Right lobe of liver (tissue), 6 donors: Measurements from ENCODE around the gene NTM. TPM values are rescaled to one million over a fixed set of nuclear protein-coding genes. Genes with fewer than 3 reads are reported as not detected.

Experiments
- ATAC-seq, 4 donors: fragments of 200-7000 bp; cut with Tn5 transposase; one replicate each; pipeline ENCODE4 v1.9.1; 2020; ENCODE audit warnings: mild to moderate bottlenecking in 4 of 4, moderate library complexity in 4 of 4
- DNase-seq, 3 donors: peaks; one replicate each; pipeline ENCODE4 v3.0.0-alpha.2; 2020
- H3K27ac ChIP-seq, 3 donors: fragments of 200-600 bp; one replicate each; pipeline ENCODE4 v1.8.0; 2022
- H3K27me3 ChIP-seq, 2 donors: fragments of 200-600 bp; one replicate each; pipeline ENCODE4 v1.8.0; 2022
- H3K36me3 ChIP-seq, 4 donors: fragments of 200-600 bp; sonication (generic) in 1 of 4; one replicate each; pipeline versions ENCODE4 v1.5.1 to v1.8.0; 2017 to 2022; ENCODE audit warnings: control low read depth in 1 of 4
- H3K4me1 ChIP-seq, 4 donors: fragments of 200-600 bp; sonication (generic) in 1 of 4; one replicate each; pipeline versions ENCODE4 v1.5.1 to v1.8.0; 2017 to 2022; ENCODE audit warnings: control low read depth in 1 of 4
- H3K4me3 ChIP-seq, 3 donors: fragments of 200-600 bp; one replicate each; pipeline ENCODE4 v1.8.0; 2022
- H3K9me3 ChIP-seq, 4 donors: fragments of 200-600 bp; sonication (generic) in 1 of 4; one replicate each; pipeline versions ENCODE4 v1.5.1 to v1.8.0; 2017 to 2022; ENCODE audit warnings: control low read depth in 1 of 4
- CTCF ChIP-seq, 4 donors: fragments of 200-600 bp in 3 of 4; fragments of 450-650 bp in 1 of 4; IDR thresholded peaks; one replicate each; pipeline versions ENCODE4 v1.5.1 to v1.8.0; 2016 to 2022; ENCODE audit warnings: antibody characterized with exemption in 4 of 4, mild to moderate bottlenecking in 2 of 4
- POLR2A ChIP-seq: fragments of 450-650 bp; IDR thresholded peaks from one replicate; pipeline ENCODE4 v1.6.1; 2017; ENCODE audit warnings: antibody characterized with exemption, mild to moderate bottlenecking
- WGBS: methylation state at CpG from one replicate; pipeline ENCODE4 v1.1.6; 2018; ENCODE audit warnings: low coverage, low lambda C conversion rate; ENCODE audit not compliant: insufficient coverage; ENCODE audit errors: missing lambda C conversion rate; 5-methylcytosine and 5-hydroxymethylcytosine counted together
- intact Hi-C, 2 donors: fragments of 100-400 bp; cut with DNase I; formaldehyde crosslinking; loops; one replicate each; pipeline versions ENCODE4 v1.11.2 to v1.14.1; 2022
- total RNA-seq, 6 experiments: library from RNA; depleted of rRNA in 2 of 6; stranded (reverse); fragments of >200 nt in 2 of 6; fragmentation: NEBNext Ultra II Directional in 3 of 6; extraction: Animal tissue kit (Norgen Biotek cat#: 25700) in 3 of 6; gene quantifications; one replicate each; pipeline versions ENCODE4 v1.1.0 to v1.2.4, GENCODE V29; 2016 to 2023
- donor health status: DM: no; HTN: yes; CAD: no.
- donor health status: DM: no; HTN: no; CAD: no.
- donor health status: DM: no; HTN: no; CAD: no.
- donor health status: DM: no; HTN: yes; CAD: no.
- donor health status: DM: no; HTN: yes; CAD: no.

Gene NTM
- total RNA-seq, 6 experiments from 2014 or later: 0.35 TPM; not detected in 5

GRCh38 chr11:132158091-132158490, 787.7 kb downstream of the NTM start:
- 79% methylated on average over 3 of the region's 3 CpGs for WGBS
- H3K27ac ChIP-seq: no peak overlapping the region
- H3K4me1 ChIP-seq: no peaks in the 10 kb centered on the region
- peak in 2 of 4 donors; percentile 32 to 45 for ATAC-seq
- no peak for DNase-seq
- H3K36me3 ChIP-seq: no peaks in the 10 kb centered on the region
- no peaks in the 10 kb centered on the region for H3K27me3 ChIP-seq
- TF ChIP-seq CTCF (IDR thresholded peaks at IDR 0.05): peak in 3 of 4 donors; percentile 20 to 30 (median 22)
- no peak for TF ChIP-seq POLR2A
- intact Hi-C loops: no loop called here
- H3K4me3 ChIP-seq: no peak overlapping the region
- no peaks in the 10 kb centered on the region for H3K9me3 ChIP-seq

- DNase-seq (no peak), ATAC-seq (no peak)
- 76% methylated on average over 2 of the region's 2 CpGs for WGBS
- intact Hi-C loops: no loop called here
- Histone ChIP-seq H3K36me3 (no peaks in the 10 kb centered on the region), H3K27me3 (no peaks in the 10 kb centered on the region), H3K4me1 (no peaks in the 10 kb centered on the region), H3K9me3 (no peaks in the 10 kb centered on the region), H3K27ac (no peak overlapping the region), H3K4me3 (no peak overlapping the region)
- no peak for TF ChIP-seq POLR2A
- no peak for TF ChIP-seq CTCF (IDR thresholded peaks at IDR 0.05)
These were observed 788.3 kb downstream of the NTM start for GRCh38 chr11:132158696-132159095.

- intact Hi-C loops: no loop called here
- WGBS: 82% methylated on average over 26 of the region's 26 CpGs
These were observed 791.1 kb downstream of the NTM start for GRCh38 chr11:132161403-132162078.

DNA sequence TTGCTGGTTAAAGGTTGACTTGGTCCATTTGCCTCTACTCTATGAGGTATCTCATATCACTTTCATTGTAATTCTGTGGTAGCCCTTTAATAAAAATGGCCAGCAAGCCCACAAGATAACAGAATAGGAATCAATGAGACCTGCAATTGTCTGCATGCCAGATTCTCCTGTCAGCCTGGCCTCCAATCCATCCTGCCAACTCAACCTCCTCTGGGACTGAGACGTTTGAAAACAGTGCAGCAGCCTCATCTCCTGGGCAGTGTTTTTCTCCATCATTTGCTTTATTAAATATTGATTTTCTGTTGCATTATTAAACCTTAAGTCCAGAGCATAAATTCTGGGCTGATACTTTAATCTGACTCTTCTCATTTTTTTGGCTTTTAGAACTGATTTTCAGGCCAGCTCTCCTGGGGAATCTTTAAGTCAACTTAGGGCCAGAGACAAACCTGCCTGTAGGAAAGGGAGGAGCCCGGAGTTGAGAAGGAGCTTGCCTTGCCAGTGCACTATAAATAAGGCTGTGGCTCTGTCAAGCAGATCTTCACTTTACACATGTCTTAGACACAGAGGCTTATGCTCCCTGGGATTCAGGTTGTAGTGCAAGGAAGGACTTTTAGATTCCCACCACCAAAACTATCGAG, 798.0 kb downstream of the NTM start:
- ATAC-seq (no peak), DNase-seq (no peak)
- Histone ChIP-seq H3K36me3 (no peaks in the 10 kb centered on the region), H3K27ac (no peak overlapping the region), H3K9me3 (no peaks in the 10 kb centered on the region), H3K27me3 (no peaks in the 10 kb centered on the region), H3K4me3 (no peak overlapping the region), H3K4me1 (no peaks in the 10 kb centered on the region)
- TF ChIP-seq CTCF (IDR thresholded peaks at IDR 0.05) (no peak), POLR2A (no peak)
- WGBS: 47% methylated on average over 3 of the region's 3 CpGs
- intact Hi-C loops: no loop called here

More at GRCh38 chr11:132161403-132162078, 791.1 kb downstream of the NTM start:
- Histone ChIP-seq H3K4me1 (no peaks in the 10 kb centered on the region), H3K27ac (no peak overlapping the region), H3K36me3 (no peaks in the 10 kb centered on the region), H3K4me3 (no peak overlapping the region), H3K9me3 (no peaks in the 10 kb centered on the region), H3K27me3 (no peaks in the 10 kb centered on the region)
- TF ChIP-seq CTCF (IDR thresholded peaks at IDR 0.05) (no peak), POLR2A (no peak)
- DNase-seq (no peak), ATAC-seq (no peak)
